C4-2B (cell line): Measurements from ENCODE around the gene FAM13A.

Experiments used
- ZFX ChIP-seq: fragments of 450-650 bp; IDR thresholded peaks from 2 replicates; pipeline ENCODE4 v1.6.1; 2017
- TF ChIP-seq, protein P1 (sequence below): fragments of 450-650 bp; conservative IDR thresholded peaks from 2 replicates; pipeline ENCODE4 v1.5.1; 2017; ENCODE audit warnings: mild to moderate bottlenecking

DNA sequence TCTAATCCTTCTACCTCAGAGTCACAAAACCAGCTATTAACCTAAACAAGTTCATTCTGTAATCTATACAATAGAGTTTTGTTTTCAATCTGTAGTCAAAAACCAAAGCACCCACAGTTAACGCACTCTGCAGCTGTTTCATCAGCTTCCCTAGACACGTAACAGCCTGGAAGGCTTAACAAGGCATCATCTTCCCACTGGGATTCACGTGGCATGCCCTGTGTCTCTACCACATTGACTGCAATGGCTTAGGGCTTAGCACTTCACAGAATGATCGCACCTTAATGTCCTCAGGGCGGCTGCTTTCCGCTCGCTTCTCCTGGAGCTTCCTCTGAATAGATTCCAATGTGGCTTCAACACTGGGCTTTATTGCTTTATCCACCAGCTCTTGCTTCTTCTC, 309.6 kb downstream of the FAM13A start:
- TF ChIP-seq, protein P1, sequence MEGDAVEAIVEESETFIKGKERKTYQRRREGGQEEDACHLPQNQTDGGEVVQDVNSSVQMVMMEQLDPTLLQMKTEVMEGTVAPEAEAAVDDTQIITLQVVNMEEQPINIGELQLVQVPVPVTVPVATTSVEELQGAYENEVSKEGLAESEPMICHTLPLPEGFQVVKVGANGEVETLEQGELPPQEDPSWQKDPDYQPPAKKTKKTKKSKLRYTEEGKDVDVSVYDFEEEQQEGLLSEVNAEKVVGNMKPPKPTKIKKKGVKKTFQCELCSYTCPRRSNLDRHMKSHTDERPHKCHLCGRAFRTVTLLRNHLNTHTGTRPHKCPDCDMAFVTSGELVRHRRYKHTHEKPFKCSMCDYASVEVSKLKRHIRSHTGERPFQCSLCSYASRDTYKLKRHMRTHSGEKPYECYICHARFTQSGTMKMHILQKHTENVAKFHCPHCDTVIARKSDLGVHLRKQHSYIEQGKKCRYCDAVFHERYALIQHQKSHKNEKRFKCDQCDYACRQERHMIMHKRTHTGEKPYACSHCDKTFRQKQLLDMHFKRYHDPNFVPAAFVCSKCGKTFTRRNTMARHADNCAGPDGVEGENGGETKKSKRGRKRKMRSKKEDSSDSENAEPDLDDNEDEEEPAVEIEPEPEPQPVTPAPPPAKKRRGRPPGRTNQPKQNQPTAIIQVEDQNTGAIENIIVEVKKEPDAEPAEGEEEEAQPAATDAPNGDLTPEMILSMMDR = no peak
- no peak for TF ChIP-seq ZFX
